ENCODE data around the gene RMND5A.

Gene RMND5A

DNA sequence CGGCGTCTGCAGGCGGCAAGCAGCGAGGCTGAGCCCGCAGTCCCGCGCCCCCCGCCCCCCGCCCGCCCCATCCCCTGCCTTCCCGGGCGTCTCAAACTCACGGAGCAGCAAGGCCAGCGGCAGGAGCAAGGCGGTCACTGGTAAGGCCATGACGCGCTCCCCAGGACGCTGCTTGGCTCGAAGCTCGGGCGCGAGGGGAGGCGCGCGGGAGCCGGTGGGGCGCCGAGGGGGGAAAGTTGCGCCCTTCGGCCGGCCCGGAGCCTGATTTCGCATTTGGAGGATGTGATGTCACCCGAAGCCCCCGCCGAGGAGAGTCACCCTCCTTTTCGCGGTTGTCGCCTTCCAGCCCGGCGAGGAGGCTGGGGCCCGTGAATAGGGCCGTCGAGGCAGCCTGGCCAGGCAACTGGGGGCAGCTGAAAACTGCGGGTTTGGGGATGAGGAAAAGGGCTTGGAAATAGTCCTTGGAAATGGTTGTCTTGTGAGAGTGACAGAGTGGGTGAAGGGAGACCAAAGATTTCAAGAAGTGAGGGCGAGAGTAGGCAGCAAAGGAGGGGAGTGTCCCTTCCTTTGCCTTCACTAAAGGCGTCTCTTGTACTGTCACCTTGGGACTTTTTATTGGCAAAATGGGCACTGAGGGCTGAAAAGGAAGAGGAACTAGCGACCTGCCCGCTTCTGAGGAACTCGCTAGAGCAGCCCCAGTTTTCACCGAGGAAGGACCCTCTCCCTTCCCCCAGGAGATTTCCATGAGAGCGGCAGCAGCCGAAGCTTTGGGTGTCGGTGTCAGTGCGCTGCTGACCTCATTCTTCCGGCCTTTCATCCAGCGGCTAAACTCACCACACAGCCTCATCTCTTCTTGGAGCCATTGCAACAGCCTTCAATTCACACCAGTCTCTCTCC lies 70.8 kb downstream of the RMND5A start, which contains the start of gene CD8A:
Gene CD8A (minus strand): TSS at position 238 of the 897 bp plus-strand sequence. CDS start 88 bp downstream, at position 150.
- DNase-seq: no peak

DNA sequence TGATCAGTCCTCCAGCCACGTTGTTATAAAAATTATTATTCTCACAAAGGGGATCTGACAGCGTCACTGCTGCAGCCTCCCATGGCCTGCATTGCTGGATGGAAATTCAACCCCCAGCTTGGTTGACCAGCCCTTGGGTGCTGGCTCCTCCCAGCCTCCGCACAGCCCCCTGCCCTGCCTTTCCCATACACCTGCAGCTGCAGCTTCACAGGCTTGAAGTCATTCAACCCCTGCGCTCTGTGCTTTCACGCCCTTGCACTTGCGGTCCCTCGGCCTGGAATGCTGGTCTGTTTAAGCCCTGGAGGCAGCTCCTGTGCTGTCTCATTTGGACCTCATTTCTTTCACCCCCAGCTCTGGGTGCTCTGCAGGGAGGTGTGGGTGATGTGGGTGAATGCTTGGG lies 71.5 kb downstream of the RMND5A start:
- DNase-seq: no peak

DNA sequence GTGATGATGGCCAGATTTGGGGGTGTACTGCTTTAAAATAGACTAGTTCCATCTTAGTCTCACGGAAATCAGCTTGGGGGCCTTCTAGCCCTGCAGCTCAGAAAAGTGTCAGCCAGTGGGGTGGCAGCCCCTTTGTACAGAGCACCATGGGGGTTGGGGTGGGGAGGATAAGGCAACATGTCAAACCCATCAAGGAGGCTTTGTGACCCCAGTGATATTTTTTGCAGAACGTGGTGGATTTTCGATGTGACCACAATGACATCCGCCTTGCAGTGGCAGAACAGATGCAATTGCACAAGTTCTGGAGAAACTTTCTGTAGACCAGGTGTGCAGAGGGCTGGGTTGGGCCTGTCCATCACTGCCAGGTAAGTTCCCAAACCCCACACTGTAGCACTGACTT lies 73.7 kb downstream of the RMND5A start:
- DNase-seq: no peak

DNA sequence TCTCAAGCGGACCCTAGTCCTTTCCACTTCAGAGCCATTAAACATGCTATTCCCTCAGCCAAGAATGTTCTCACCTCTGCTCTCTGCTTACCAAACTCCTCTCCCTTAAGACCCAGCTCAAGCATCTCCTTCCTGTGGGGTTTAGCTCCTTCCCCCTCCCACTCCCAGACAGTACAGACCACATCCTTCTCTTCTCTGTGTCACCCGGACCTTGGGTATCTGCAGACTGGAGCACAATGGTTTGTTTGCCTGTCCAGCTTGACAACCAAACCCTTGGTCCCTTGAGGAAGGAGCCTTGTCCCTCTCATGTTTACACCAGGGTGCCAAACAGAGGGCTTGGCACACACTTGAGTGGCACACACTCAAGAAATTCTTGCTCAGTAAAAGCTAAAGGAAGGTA lies 74.8 kb downstream of the RMND5A start:
- DNase-seq: no peak

DNA sequence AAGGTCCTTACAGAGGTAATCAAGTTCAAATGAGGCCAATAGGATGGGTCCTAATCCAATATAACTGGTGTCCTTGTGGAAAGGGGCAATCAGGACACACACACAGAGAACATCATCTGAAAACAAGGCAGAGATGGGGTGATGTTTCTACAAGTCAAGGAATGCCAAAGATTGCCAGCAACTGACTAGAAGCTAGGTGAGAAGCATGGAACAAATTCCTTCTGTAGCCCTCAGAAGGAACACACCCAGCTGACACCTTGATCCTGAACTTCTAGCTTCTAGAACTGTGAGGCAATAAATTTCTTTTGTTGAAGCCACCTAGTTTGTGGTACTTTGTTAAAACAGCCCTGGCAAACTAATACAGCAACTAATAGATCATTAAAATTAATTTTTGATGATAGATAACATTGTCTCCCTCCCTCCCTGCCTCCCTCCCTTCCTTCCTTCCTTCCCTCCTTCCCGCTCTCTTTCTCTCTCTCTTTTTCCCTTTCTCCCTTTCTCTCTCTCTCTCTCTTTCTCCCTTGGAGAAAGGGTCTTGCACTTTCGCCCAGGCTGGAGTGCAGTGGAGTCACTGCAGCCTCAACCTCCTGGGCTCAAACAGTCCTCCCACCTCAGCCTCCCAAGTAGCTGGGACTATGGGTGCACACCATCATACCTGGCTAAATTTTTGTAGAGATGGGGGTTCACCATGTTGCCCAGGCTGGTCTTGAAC lies 80.9 kb downstream of the RMND5A start:
- no peak for DNase-seq

DNA sequence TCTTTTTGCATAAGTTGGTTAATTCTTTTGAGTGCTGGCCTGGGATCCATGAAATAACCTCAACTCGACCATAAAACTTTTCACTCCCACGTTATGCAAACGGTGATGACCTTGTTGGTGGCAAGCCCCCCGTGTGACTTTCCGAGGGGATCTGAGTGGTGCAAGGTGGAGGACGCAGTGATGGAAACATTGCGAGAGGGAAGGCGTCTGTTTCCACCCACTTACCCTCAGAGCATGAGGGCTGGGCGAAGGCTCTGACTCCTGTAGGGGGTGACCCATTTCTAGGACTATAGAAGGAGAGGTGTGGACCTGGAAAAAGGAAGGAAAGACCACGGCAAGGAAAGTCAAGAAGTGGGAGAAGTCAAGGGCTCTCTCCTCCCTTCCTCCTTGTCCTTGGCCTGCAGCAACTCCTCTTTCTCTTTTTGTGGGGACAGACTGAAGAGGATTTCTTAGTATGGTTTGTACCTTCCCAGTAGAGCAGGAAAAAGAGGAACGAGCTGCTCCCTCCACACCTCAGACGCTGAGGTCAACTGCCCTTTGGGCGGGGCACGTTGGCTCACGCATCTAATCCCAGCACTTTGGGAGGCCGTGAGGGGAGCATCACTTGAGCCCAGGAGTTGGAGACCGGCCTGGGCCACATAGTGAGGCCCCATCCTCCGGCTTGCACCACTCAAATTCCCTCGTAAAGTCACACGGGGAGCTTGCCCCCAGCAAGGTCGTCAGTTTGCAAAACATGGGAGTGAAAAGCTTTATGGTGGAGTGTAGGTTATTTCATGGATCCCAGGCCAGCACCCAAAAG lies 86.2 kb downstream of the RMND5A start:
- no peak for DNase-seq

DNA sequence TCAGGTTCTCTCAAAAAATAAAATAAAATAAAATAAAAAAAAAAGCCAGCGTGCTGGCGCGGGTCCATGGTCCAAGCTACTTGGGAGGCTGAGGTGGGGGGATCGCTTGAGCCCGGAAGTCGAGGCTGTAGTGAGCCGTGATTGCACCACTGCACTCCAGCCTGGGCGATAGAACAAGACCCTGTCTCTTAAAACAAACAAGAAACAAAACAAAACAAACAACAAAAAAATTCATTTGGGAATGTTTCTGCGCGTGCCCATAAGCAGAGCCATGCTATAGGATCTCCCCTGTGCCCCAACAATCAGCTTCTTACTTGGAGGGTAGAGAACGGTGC lies 87.0 kb downstream of the RMND5A start:
- peak in 2 of 58 donors; percentile 30 to 42 for DNase-seq

DNA sequence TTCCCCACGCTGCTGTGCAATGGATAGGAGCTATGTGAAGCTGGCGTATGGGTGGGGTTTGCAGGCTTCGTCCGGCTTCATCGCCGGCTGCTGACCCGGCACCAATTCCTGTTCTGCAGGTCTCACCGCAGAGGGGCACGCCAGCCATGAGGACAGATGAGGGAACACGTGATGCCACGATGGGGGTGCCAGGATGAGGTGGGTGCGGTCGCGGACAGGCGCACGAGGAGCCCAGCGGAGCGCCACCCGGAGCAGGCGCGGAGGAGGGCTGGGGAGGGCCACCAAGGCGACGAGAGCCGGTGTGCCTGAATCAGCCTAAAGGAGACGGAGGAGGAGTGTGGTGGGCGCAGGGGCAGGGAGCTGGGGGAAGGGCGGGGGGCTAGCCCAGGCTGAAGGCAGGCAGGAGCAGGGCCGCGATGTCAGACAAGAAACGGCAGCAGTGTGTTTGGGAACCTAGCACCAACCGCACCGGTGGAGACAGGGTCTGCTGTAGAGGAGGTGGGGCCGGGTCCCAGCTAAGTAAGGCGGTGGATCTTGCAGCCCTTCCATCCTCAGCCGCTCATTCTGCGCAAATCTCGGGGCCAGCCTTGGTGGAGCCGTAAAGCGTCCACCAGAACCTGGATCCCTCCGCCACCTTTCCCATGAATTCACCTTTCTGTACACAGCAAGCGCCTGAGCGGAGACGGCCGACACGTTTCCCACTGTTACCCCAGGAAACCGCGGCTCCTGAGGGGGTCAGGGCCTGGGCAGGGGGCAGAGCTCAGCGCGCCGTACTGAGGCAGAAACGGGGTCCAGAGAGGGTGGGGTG lies 87.6 kb downstream of the RMND5A start:
- peak in 54 of 58 donors; percentile 4 to 89 (median 52) for DNase-seq

DNA sequence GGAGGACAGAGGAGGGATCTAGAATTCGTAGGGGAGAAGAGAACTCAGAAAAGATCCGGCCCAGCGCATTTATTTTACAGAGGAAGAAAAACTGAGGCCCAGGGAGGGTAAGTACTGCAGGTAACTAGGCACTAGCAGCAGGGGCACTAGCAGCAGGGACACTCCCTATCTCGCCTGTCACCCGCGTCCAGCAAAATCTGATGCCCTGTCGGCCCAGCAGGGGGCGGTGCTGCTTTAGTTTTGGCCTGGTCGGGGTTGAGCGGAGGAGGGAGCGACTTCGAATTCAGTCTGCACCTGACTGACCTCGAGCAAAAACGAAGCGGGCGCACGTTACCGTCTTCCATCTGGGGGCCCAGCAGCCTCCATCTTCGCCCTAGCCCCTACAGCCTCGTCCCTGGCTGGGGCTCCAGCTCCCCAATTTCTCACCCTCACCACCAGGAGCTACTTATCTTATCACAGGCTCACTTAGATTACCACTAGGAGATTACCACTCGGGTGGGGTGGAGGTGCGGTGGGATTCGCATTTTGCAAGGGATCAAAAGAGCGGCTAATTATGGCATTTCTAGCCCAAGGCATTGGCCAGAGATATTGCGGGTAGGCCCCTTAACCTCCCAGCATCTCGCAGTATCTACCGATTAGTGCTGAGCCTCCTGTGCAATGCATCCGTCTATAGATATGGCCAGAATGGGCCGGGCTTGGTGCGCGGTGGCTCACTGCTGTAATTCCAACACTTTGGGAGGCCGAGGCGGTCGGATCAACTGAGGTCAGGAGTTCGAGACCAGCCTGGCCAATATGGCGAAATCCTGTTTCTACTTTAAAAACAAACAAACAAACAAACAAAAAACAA lies 88.4 kb downstream of the RMND5A start:
- peak; percentile 5 to 94 (median 68) for DNase-seq

DNA sequence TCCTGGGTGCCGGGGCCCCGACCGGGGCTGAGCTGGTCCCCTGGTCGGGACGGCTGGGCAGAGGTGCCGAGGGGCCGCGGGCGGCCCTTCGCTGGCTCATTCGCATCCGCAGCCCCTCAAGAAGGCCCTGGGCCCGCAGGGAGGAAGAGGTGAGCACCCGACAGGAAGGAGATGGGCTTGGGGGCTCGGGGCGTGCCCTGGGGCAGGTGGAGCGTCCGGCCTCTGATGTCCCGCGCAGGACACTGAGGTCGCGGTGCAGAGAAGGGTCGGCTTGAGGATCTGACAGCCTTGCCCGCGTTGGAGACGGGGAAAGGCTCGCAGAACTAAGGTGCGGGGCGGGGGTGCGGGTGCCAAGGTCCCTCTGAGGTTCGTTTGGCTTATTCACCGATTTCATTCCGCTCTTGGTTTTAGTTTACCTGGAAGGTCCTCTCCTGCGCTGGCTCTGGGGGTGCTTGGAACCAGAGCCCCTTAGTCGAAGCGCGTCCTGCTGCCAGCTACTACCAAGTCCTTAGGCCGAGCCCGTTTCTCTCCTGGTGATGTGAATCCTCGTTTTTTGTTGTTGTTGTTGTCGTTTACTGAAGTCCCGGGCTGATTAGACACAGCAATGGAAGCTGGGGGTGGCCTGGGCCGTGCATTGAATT lies 89.5 kb downstream of the RMND5A start:
- no peak for DNase-seq

DNA sequence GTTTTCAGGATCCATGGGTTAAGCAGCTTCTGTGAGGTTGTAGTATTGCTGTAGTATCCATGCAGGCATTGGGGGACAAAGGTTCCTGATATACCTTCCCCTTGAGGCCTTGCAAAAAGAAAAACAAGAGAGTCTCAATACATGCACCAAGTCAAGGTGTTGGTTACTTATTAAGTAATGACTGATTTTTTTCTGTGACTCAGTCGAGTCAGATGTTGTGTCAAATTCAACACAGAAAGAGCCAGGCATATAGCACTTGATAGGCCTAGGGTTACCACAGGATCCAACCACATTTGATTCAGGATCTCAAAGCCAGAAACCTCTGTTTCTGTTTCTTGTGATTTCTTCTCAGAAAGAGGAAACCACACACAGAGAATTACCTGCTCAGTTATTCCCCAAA lies 95.5 kb downstream of the RMND5A start:
- no peak for DNase-seq

DNA sequence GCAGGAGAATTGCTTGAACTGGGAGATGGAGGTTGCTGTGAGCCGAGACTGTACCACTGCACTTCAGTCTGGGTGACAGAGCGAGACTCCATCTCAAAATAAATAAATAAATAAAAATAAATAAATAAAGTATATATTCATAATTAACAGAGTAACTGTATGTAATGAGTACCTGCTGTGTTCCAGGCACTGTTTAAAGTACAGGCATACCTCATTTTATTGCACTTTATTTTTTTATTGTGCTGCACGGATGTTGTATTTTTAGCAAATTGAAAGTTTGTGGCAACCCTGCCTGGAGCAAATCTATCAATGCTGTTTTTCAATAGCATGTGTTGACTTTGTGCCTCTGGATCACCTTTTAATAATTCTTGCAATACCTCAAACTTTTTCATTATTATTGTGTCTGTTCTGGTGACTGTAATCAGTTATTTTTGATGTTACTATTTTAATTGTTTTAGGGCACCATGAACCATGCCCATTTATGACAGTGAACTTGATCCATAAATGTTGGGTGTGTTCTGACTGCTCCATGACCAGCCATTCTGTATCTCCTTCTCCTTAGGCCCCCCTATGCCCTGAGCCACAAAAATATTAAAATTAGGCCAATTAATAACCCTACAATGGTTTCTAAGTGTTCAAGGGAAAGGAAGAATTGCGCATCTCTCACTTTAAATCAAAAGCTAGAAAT lies 98.2 kb downstream of the RMND5A start:
- DNase-seq: no peak

DNA sequence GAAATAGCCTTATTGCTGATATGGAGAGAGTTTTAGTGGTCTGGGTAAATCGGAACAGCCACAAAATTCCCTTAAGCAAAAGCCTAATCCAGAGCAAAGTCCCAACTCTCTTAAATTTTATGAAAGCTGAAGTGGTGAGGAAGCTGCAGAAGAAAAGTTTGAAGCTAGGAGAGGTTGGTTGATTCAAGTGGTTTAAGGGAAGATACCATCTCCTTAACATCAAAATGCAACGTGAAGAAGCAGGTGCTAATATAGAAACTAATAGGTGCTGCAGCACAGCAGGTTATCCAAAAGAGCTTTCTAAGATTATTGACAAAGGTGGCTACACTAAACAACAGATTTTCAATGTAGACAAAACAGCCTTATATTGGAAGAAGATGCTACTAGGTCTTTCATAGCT lies 98.9 kb downstream of the RMND5A start:
- DNase-seq: no peak

DNA sequence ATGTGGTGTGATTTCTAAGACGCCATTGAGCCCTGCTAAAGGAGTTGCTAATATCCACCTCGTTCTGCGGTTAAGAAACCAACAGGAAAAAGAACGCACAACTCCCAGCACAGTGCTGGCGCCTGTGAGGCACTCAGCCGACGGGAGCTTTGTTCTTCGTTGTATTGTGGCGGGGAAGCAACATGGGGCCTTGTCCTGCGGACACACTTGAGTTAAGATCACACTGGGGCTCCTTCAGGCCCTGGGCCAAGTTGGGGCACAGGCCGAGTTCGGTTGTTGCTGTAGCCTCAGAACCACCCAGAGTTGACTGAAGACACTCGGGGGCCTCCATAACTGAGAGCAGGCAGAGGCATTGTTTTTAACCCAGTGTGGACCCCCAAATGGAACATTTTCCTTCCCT lies 101.2 kb downstream of the RMND5A start:
- DNase-seq: no peak

DNA sequence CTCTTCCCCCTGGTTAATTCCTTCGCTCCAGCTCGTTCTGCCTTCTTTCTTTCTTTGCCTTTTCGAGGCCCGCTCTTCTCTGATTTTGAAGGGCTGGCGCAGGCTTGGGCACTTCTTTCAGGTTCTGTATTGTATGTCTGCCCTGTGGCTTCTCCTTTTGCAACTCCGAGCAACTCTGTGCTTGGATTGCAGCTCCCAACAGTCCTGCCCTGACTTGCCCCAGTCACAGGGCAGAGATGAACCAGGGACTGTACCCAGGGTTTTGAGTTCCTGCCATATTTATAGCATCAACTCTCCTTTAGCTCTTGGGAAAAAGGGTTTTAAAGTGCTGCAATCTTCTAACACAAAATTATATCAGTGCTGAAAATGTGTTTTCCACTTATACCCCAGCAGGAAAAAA lies 101.8 kb downstream of the RMND5A start:
- DNase-seq: no peak

DNA sequence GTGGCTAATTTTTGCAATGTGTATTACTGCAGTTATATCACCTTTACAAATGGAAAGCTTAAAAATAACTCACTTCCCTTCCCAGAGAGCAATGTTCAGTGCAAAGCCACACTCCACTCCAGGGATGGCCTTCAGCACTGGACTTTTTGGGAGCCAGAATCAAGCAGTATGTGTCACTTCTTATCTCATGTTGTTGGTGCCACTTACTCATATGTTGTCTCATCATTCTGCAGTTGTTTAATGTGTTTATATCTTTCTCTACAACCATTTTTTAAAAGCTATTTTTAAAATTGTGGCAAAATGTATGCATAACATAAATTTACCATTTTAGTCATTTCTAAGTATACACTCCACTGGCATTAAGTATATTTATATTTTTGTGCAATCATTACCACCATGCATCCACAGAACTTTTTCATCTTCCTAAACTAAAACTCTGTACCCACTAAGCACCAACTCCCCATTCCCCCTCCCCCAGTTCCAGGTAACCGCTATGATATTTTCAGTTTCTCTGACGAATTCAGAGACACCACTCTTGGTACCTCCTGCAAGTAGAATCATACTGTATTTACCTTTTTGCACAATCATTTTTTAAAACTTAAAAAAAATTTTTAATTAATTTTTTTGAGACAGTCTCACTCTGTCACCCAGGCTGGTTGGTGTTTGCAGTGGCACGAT lies 102.7 kb downstream of the RMND5A start:
- no peak for DNase-seq

DNA sequence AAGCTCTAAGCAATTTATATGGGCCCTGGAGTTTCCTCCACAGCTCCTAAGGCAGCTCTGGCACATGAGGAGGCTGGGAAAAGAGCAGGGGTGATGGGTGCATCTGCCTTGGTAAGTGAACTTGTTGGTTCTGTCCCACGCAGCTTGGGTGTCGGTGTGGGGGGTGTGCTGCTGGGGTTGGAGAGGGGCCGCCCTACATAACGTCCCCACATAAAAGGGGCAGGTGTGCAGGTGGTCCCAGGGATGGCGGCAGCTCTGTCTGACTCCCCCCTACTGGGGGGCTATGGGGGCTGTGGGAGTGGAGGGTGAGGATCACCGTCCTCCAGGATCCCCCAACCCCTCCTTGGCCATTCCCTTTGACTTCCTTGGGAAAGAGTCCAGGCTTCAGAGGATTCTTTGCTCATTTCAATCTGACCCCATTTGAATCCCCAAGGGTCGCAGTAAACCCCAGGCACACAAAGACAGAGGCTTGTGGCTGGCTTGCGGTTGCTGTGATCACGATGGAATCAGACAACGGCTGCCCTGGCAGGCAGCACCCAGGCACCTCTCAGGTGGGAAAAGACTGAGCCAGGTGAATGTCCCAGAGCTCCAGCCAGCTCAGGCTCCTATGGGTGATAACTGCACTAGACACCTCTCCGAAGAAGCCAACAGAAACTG lies 105.1 kb downstream of the RMND5A start:
- no peak for DNase-seq

Measured in anterior cingulate cortex (tissue), 58 donors.